ENCODE measurements around the gene CLDN20. TPM values are rescaled to one million over a fixed set of nuclear protein-coding genes. Genes with fewer than 3 reads are reported as not detected.

Gene CLDN20
- total and polyA plus RNA-seq, 2 of the 4 experiments (the other 2 are of a cell fraction): not detected

- TF ChIP-seq RCOR1 (IDR thresholded peaks at IDR 0.05; ENCODE audit: insufficient replicate concordance, low read length) (no peak), MAFK (IDR thresholded peaks at IDR 0.05; ENCODE audit: low read depth, low read length) (no peak), BHLHE40 (IDR thresholded peaks at IDR 0.05; ENCODE audit: low read depth, low read length) (no peak), RFX5 (IDR thresholded peaks at IDR 0.05; ENCODE audit: low read depth, low read length) (no peak)
Observed at GRCh38 chr6:155263373-155264063, at the start of gene CLDN20 (continued).

GRCh38 chr6:155215906-155216305 lies 47.9 kb upstream of the CLDN20 start:
- ChIA-PET CTCF (no interaction called here), POLR2A (ENCODE audit: unreplicated experiment) (no interaction called here)
- in situ Hi-C loops (cut with MboI; ENCODE audit: low sequenced_read_pairs) (no loop called here), intact Hi-C loops (cut with micrococcal nuclease) (no loop called here), dilution Hi-C loops (cut with HindIII; ENCODE audit: low sequenced_read_pairs, unreplicated experiment) (no loop called here)
- H3K79me1 ChIP-seq (ENCODE audit: low read depth in 1 of 2, low read length in 2 of 2): no peaks in the 10 kb centered on the region
- no peak overlapping the region for H4K5ac ChIP-seq (ENCODE audit: low read depth, low read length)
- no peak overlapping the region for H2AK5ac ChIP-seq (ENCODE audit: low read depth, low read length)
- H2AK9ac ChIP-seq (replicated peaks; ENCODE audit: low read depth, low read length, poor library complexity): no peak overlapping the region
- DNase-seq (no peak), ATAC-seq (ENCODE audit: low read depth) (no peak)
- no TSS peak for BruUV-seq (replicated peaks)
- H2AFZ ChIP-seq (replicated peaks; ENCODE audit: low read length, poor library complexity): no peak overlapping the region
- no peak overlapping the region for H3K4ac ChIP-seq (ENCODE audit: low read depth, low read length)
- WGBS, 2 experiments (ENCODE audit: extremely low coverage in 2 of 2, insufficient read length in 1 of 2): no CpG with 5 or more reads among the region's 4 CpGs
- no peak overlapping the region for H2BK120ac ChIP-seq (ENCODE audit: low read depth, low read length)
- no peaks in the 10 kb centered on the region for H3K4me1 ChIP-seq (ENCODE audit: control insufficient read depth, insufficient read depth, low read length)
- H3K9me3 ChIP-seq (ENCODE audit: control insufficient read depth, insufficient read depth, low read length): no peaks in the 10 kb centered on the region
- H4K20me1 ChIP-seq (ENCODE audit: insufficient read depth, low read length): no peaks in the 10 kb centered on the region
- H4K8ac ChIP-seq (ENCODE audit: low read depth in 2 of 2, low read length in 2 of 2): no peak overlapping the region
- no peak overlapping the region for H3K23ac ChIP-seq (ENCODE audit: low read depth, low read length)
- no peak overlapping the region for H3K14ac ChIP-seq (replicated peaks; ENCODE audit: low read depth, low read length)
- H3K56ac ChIP-seq (ENCODE audit: extremely low read depth, insufficient read depth, low read length): no peak overlapping the region
- no peak overlapping the region for H3K9ac ChIP-seq (ENCODE audit: low read depth, low read length)
- no peak overlapping the region for H3K18ac ChIP-seq (ENCODE audit: low read depth, low read length)
- H3K9me1 ChIP-seq (ENCODE audit: insufficient read depth, low read length): no peaks in the 10 kb centered on the region
- H4K91ac ChIP-seq (ENCODE audit: insufficient read depth, low read depth, low read length): no peak overlapping the region
- no peak overlapping the region for H2BK5ac ChIP-seq (ENCODE audit: low read depth, low read length, poor library complexity, severe bottlenecking)
- H3K27me3 ChIP-seq (ENCODE audit: control insufficient read depth, insufficient read depth, low read length): no peaks in the 10 kb centered on the region
- no peak overlapping the region for H3K4me3 ChIP-seq (ENCODE audit: insufficient read depth, low read depth, low read length)
- H3K36me3 ChIP-seq (ENCODE audit: control insufficient read depth, insufficient read depth, low read length): peaks cover 1% of the 10 kb centered on the region
- no peak overlapping the region for H3K4me2 ChIP-seq (ENCODE audit: low read depth, low read length)
- no peak overlapping the region for H2BK20ac ChIP-seq (ENCODE audit: low read depth, low read length)
- no peak overlapping the region for H2BK15ac ChIP-seq (ENCODE audit: low read depth, low read length)
- no peak overlapping the region for H3K27ac ChIP-seq (ENCODE audit: insufficient read depth, low read length)
- TF ChIP-seq MXI1 (IDR thresholded peaks at IDR 0.05; ENCODE audit: borderline replicate concordance, low read depth, low read length) (no peak), SMC3 (IDR thresholded peaks at IDR 0.05; ENCODE audit: low read depth, low read length) (no peak), CHD1 (IDR thresholded peaks at IDR 0.05; ENCODE audit: low read depth, low read length) (no peak), RCOR1 (IDR thresholded peaks at IDR 0.05; ENCODE audit: insufficient replicate concordance, low read length) (no peak), FOS (IDR thresholded peaks at IDR 0.05; ENCODE audit: low read depth, low read length) (no peak), POLR2A (IDR thresholded peaks at IDR 0.05; ENCODE audit: low read depth, low read length) (no peak), CTCF (conservative IDR thresholded peaks at IDR 0.05; ENCODE audit: low read depth, low read length) (no peak), ELK1 (IDR thresholded peaks at IDR 0.05; ENCODE audit: borderline replicate concordance, low read depth, low read length) (no peak), MAFK (IDR thresholded peaks at IDR 0.05; ENCODE audit: low read depth, low read length) (no peak), USF2 (IDR thresholded peaks at IDR 0.05; ENCODE audit: low read depth, low read length) (no peak), RFX5 (IDR thresholded peaks at IDR 0.05; ENCODE audit: low read depth, low read length) (no peak), RAD21 (IDR thresholded peaks at IDR 0.05; ENCODE audit: low read length) (no peak), CEBPB (IDR thresholded peaks at IDR 0.05; ENCODE audit: low read depth, low read length) (no peak)

Measured in IMR-90 (cell line).